Measurements from ENCODE around the gene RNF20.
"Not testable (repeated sequence)": the region's sequence is repeated elsewhere in the genome, so short reads cannot be mapped to it uniquely, and the experiment has no call there.

Gene RNF20, protein sequence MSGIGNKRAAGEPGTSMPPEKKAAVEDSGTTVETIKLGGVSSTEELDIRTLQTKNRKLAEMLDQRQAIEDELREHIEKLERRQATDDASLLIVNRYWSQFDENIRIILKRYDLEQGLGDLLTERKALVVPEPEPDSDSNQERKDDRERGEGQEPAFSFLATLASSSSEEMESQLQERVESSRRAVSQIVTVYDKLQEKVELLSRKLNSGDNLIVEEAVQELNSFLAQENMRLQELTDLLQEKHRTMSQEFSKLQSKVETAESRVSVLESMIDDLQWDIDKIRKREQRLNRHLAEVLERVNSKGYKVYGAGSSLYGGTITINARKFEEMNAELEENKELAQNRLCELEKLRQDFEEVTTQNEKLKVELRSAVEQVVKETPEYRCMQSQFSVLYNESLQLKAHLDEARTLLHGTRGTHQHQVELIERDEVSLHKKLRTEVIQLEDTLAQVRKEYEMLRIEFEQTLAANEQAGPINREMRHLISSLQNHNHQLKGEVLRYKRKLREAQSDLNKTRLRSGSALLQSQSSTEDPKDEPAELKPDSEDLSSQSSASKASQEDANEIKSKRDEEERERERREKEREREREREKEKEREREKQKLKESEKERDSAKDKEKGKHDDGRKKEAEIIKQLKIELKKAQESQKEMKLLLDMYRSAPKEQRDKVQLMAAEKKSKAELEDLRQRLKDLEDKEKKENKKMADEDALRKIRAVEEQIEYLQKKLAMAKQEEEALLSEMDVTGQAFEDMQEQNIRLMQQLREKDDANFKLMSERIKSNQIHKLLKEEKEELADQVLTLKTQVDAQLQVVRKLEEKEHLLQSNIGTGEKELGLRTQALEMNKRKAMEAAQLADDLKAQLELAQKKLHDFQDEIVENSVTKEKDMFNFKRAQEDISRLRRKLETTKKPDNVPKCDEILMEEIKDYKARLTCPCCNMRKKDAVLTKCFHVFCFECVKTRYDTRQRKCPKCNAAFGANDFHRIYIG

DNA sequence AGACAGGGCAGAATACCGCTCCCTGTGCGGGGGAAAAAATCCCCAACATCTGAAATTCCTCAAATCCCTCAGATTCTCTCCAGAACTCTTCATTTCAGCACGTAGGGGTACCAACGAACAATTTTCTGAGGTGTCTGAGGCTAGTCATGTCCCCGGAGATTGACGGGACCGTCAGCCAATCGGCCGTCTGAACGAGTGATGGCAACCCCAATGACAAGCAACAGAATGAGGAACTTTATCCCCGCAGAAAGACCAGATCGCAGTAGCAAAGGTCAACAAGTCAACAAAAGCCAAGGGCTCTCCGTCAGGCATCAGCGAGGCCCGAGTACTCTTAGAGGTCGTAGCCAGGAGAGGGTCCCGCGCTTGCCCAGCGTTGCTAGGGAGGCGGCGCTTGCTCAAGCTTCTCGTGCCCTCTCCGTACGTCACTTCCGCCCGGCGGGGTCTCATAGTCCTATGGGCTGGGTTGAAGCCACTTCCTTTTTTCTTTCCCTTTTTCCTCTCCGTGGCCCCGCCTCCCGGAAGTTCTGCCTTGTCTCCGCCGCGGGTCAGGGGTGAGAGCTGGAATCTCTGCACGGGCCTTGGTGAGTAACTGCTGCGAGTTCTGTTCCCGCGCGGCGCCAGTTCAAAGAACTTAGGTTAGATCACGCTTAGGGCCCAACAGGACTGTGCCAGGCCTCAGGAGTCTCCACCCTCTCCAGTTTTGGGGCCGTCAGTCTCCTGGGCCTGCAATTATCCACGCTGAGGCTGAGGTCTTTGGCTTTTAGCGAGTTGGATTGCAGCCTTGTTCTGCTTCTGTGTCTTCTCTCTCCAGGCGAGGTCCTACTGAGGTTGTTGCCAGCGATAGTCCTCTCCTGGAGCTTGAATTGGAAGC, at the start of gene RNF20:
Gene RNF20 (plus strand): TSS at position 520 of the 871 bp plus-strand sequence. CDS start 1,571 bp downstream, outside the sequence.
- peak; percentile 99 to 100 for DNase-seq

- DNase-seq: no peak
Observed at GRCh38 chr9:101484046-101484445, 49.6 kb upstream of the RNF20 start.

- no peak for DNase-seq
Observed at GRCh38 chr9:101485924-101486692, 47.5 kb upstream of the RNF20 start.

DNA sequence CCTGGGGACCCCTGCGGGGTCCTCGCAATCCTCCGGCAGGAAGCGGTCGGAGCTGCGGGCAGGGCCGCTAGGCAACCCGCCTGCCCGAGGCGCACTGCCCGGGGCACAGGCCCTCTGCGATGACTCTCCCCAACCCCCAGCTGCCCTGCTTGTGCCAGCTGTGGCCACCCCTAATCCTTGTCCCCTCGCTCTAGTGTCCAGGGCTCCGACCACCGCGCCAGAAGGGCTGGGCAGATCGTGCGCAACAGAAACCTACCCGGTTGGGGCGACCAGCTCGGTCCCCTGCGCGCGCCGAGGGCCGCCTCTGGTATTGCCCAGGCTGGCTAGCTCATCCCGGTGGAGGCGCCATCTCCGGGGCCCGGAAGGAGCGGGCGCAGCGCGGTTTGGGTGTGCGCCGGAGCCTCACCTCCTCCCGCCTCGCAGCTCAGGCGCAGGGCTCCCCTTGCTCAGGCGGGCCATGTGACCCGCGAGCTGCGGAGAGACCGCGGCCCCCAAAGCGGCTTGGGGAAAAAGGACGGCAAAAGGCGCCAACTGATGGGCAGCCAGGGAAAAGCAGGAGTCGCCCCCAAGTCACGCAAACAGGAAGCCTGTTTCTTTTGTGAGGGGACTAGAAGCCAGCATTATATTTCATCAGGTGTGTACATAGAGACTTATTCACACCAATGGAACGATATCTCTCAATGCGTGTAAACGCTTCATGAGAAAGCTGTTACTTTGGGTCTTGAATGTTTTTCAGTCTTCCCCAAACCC, 46.8 kb upstream of the RNF20 start:
- DNase-seq: peak in 1 of 2 donors; percentile 37

DNA sequence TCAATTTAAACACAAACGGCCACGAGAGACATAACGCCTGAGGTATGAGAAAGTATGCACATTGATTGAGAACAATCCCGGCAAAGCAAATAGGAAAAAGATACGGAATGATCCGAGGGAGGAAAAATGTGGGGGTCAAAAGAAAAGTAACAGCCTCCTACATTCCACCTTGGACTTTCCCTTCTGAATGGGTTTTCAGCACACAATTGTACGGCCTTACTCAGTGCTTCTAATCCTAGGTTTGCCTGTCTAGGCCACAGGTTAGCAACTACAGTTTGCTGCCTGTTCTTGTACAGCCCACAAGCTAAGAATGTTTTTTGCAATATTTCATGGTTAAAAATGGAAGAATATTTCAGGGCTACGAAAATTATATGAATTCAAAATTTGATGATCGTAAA, 46.2 kb upstream of the RNF20 start:
- DNase-seq: no peak

- DNase-seq: no peak
Observed at GRCh38 chr9:101495810-101496209, 37.8 kb upstream of the RNF20 start.

DNA sequence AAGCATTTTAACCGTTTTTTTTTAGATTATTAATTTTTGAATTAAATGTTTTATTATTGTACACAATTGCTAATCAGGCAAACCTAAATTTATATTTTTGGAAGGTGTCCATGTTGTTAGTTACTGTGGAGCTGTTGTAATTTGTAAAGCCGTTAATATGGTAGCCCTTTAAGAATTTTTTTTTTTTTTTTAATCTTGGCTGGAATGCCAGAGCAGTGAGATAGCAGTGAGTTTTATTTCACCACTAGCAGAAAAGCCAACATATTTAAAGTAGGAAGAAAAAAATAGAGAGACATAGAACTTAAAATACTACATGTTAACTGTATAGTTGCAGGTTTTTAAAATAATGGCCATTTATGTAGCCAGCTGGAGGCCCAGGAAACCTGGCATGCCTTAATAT, 35.3 kb upstream of the RNF20 start:
- DNase-seq: no peak

DNA sequence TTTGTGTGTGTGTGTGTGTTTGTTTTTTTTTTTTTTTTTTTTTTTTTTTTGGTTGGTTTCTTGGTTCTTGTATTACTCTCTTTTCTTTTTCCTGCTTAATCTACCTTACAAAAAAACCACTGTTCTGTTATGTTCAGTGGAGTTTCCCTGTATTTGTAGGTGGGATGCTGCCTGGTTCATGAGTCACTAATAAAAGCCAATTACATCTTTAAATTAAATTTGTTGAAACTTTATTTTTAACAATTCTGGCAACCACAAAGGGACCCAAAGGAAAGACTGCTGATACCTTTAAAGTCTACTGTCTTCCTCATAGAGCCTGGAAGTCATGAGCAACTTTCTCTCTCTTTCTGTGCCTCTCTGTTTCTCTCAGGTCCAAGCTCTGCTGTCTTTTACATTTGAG, 29.5 kb upstream of the RNF20 start:
- no peak for DNase-seq

- no peak for DNase-seq
Observed at GRCh38 chr9:101508211-101508610, 25.4 kb upstream of the RNF20 start.

GRCh38 chr9:101509572-101509971, 24.1 kb upstream of the RNF20 start:
- no peak for DNase-seq

DNA sequence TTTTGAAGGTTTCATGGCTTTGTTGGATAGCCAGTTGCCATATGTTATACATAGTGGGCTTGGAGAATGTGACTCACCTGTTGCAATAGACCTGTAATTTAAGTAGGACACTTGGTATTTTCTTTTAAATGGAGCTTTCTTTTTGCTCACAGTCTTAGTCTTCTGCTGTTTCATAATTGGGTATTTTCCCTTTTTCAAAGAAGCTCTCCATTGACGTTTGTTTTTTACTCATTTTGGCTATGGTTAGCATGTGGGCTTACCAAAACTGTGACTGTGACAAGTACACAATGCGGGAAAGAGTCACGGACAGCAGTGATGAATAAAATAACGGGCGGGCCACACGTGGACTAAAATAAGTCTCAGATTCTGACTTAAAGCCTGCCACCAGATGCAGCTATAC, 23.2 kb upstream of the RNF20 start:
- no peak for DNase-seq

GRCh38 chr9:101511009-101511408, 22.6 kb upstream of the RNF20 start:
- no peak for DNase-seq

DNA sequence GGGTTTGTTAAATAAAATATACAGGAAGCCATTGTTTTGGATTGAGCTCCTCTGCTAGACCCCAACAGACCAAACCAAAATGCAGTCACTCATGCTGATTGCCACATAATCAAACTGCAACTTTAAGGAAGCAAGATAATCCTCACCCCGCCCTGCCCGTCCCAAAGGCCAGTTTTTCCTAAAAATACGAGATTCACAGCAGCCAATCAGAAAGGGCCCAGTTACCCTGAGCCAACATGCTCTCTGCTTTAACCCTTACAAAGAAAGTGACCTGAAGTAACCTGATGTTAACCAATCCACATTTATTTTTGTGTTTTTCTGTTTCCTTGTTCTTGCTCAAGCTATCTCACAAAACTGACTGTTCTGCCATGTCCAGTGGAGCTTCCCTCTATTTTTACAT, 21.5 kb upstream of the RNF20 start:
- no peak for DNase-seq

- no peak for DNase-seq
Observed at GRCh38 chr9:101513351-101513750, 20.3 kb upstream of the RNF20 start.

DNA sequence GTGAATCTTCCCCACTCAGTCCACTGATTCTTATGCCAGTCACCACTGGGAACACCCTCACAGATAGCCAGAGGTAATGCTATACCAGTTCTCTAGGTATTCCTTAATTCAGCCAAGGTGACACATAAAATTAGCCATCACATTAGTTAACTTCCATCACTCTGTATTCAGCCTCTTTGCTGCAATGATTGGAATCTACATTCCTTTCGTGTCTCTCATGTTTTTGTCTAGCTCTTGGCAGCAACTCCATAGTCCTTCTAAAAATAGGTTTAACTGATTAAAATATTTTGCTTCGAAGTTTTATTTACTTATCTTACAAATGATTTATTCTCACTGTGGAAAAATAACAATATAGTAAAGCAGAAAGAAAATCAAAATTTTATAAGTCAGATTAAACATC, 19.6 kb upstream of the RNF20 start:
- no peak for DNase-seq

DNA sequence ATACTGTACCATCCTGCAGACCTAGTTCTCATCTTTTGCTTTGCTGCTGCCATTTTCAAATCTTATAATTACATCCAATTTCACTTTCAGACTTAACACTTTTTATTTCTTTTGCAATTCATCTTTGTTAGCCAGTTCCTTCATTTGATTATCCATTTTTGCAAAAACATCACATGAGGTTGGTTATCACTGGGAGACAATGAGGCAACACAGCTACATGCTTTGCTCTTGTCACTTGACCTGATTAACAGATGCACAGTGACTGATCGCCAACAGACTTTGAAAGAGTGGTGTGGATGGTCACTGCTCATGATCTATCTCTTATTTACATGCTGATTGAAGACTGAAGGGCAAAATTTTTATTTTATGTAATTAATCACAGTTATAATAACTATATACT, 17.0 kb upstream of the RNF20 start:
- no peak for DNase-seq

DNA sequence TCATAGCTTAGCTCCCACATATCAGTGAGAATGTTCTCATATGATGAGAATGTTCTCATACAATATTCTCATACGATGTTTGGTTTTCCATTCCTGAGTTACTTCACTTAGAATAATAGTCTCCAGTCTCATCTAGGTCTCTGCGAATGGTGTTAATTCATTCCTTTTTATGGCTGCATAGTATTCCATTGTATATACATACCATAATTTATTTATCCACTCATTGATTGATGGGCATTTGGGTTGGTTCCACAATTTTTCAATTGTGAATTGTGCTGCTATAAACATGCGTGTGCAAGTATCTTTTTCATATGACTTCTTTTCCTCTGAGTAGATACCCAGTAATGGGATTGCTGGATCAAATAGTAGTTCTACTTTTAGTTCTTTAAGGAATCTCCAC, 15.2 kb upstream of the RNF20 start:
- DNase-seq: not testable (repeated sequence)

- DNase-seq: no peak
Observed at GRCh38 chr9:101524371-101524770, 9.3 kb upstream of the RNF20 start.

- DNase-seq: no peak
Observed at GRCh38 chr9:101527066-101527465, 6.6 kb upstream of the RNF20 start.

DNA sequence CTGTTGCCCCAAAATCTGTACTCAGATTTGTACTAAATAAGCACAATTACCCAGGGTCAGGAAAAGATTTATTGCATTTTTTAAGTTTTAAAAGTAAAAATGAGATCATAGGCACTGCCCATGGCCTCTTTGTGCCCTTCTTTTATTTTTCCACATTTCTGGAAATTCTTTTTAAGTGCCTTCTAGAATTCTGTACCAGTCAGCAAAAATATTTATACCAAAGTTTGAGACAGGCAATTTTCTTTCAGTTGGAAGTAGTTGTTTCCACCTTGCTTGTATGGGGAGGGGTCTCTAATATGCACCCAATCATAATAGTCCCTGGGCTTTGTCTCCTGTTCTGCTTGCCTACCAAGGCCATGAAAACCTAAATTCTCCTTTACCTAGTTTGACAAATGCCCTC, 5.6 kb upstream of the RNF20 start:
- DNase-seq: no peak

GRCh38 chr9:101530076-101530711, 3.5 kb upstream of the RNF20 start:
- peak; percentile 63 to 73 for DNase-seq
